Hepatocyte (in vitro differentiated cells): Measurements from ENCODE around the gene AKR1B15.

Experiments used
- EZH2 ChIP-seq: fragments of 200-600 bp; sonication (generic); IDR thresholded peaks from 2 replicates; pipeline ENCODE4 v1.6.1; 2016; ENCODE audit warnings: antibody characterized with exemption, mild to moderate bottlenecking, borderline replicate concordance
- TF ChIP-seq, protein P1 (sequence below): fragments of 200-600 bp; sonication (generic); IDR thresholded peaks from 2 replicates; pipeline ENCODE4 v1.5.1; 2016; ENCODE audit warnings: antibody characterized with exemption, mild to moderate bottlenecking; ENCODE audit not compliant: poor library complexity

DNA sequence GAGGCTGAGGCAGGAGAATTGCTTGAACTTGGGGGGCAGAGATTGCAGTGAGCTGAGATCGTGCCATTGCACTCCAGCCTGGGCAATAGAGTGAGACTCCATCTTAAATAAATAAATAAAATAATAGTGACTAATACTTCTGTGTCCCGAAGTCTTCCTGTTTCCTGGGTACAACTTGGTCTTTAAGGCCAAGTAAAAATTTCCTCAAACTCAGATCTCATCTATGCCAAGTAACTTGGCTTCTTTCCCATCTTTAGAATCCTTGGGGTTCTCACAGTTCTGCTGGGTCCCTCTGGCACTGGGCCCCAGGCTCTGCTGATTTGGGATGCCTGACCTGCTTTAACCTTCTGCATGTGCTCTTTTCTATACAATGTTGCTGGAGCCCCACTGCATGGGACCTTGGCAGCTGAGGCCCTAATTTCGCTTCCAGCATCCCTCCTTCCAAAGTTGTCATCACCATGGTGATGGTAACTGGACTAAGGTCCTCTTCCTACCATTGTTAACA lies 44.2 kb upstream of the AKR1B15 start:
- TF ChIP-seq, protein P1, sequence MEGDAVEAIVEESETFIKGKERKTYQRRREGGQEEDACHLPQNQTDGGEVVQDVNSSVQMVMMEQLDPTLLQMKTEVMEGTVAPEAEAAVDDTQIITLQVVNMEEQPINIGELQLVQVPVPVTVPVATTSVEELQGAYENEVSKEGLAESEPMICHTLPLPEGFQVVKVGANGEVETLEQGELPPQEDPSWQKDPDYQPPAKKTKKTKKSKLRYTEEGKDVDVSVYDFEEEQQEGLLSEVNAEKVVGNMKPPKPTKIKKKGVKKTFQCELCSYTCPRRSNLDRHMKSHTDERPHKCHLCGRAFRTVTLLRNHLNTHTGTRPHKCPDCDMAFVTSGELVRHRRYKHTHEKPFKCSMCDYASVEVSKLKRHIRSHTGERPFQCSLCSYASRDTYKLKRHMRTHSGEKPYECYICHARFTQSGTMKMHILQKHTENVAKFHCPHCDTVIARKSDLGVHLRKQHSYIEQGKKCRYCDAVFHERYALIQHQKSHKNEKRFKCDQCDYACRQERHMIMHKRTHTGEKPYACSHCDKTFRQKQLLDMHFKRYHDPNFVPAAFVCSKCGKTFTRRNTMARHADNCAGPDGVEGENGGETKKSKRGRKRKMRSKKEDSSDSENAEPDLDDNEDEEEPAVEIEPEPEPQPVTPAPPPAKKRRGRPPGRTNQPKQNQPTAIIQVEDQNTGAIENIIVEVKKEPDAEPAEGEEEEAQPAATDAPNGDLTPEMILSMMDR, result no peak
- no peak for TF ChIP-seq EZH2
